NCI-H2081 treated with DMSO at 0.1 percent for 48 hours (cell line): Measurements from ENCODE around the gene MAP4K3.
"Not testable (repeated sequence)": the region's sequence is repeated elsewhere in the genome, so short reads cannot be mapped to it uniquely, and the experiment has no call there.

Experiments used
- DNase-seq: peaks from one replicate; lab custom pipeline; 2025; lab: John Stamatoyannopoulos, UW

MAP4K3 gene

GRCh38 chr2:39301352-39301751 lies 135.7 kb downstream of the MAP4K3 start:
- DNase-seq: no peak

DNA sequence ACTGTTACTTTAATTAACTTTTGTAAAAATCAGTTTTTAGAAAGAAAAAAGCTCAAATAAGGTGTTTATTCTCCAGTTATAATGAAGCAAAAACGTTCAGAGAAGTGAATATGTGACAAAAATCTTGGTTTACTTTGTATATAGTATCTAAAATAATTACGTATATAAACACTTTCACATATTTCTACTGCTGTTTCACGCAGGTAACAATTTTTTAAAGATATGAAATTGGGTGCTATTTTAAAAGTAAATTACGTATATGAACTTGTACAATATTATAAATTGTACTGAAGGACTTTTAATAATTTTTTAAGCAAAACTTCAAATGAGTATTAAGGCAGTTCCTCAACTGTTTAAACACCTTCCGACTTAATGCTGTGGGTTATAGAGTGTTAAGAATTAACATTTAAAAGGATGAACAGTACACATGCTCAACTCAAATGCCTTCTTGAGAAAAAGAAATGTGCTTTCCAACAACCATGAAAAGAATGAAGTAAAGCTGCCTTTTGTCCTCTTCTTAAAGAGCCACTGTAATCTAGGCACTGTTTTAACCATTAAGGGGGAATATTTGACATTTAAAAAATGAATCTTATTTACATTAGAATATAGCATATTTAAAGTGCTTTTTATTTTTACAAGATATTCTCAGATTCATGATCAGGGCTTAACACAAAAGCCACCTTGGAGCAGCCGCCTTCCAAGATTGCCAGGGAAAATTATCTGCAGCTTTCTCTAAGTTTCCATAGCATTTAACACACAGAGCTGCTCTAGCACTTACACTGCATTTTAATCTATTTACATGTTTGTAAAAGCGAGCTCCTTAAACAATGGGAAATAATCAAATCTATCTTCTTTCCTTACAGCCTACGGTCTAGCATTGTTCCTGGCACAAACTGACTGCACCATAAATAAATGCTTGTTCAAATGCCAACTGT lies 136.8 kb downstream of the MAP4K3 start:
- no peak for DNase-seq

DNA sequence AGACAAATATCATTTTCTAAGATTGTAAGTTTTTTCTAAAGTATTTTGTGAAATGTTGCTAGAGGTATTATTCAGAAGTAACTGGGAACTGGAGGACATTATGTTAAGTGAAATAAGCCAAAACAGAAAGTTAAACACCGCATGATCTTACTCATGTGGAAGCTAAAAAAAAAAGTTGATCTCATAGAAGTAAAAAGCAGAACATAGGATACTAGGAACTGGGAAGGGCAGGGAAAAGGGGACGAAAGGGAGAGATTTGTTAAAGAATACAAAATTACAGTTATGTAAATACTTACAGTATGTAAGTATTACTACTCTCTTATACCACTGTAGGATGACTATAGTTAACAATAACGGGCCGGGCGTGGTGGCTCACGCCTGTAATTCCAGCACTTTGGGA lies 146.7 kb downstream of the MAP4K3 start:
- no peak for DNase-seq

- no peak for DNase-seq
These were observed 147.5 kb downstream of the MAP4K3 start for GRCh38 chr2:39289609-39290008.

GRCh38 chr2:39283561-39283960 lies 153.5 kb downstream of the MAP4K3 start:
- no peak for DNase-seq

DNA sequence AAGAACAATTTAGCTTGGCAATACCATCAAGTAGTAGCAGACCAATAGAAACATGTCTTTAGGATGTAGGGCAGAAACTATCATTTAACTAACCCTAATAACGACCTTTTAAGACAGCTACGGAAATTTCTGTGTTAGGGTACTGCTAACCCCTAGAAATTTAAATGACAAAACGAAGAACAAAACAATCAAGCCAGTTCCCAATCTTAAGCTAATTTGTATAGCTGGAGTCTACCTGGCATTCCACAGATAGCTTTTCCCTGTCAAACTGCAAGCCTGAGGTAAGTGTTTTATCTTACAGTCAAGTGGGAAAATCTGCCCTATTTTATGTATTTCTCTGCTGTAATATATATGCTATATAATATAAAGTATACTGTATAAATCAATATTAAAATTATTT lies 155.7 kb downstream of the MAP4K3 start:
- no peak for DNase-seq

DNA sequence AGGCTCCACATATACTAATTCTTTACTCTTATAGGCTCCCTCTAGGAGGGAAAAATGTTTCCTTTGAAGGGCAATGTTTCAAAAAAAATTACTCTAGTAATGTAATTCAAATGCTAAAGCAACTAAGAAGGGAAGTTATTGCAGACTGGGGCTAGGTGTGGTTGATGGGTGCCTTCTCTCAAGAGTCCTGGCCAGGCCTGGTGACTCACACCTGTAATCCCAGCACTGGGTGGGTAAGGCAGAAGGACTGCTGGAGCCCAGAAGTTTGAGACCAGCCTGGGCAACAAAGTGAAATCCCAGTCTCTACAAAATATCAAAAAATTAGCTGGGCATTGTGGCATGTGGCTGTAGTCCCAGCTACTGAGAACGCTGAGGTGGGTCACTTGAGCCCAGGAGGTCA lies 162.1 kb downstream of the MAP4K3 start:
- no peak for DNase-seq

- no peak for DNase-seq
These were observed 167.1 kb downstream of the MAP4K3 start for GRCh38 chr2:39269941-39270340.

DNA sequence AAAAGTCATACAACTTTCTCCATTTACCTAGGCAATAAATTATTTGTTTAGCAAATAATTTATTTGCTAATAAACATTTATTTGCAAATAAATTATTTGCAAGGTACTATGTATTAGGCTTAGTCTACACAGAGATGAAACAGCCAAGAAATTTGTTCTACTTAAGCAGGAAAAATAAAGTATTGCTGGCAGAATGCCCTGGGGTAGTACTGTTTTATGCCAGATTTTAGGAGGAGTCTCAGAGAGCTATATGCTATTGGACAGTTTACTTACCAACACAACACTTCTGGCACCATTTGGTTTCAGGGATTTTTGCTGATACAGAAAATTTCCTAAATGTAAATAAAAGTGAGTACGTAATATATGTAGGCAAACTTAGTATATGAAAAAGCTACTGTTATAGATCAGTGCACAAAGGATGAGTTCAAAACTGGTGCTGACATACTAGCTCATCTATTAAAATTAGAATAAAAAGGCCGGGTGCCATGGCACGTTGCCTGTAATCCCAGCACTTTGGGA lies 170.1 kb downstream of the MAP4K3 start:
- DNase-seq: no peak

- no peak for DNase-seq
These were observed 170.8 kb downstream of the MAP4K3 start for GRCh38 chr2:39266139-39266805.

GRCh38 chr2:39265315-39265714 lies 171.8 kb downstream of the MAP4K3 start:
- peak; percentile 72 for DNase-seq

DNA sequence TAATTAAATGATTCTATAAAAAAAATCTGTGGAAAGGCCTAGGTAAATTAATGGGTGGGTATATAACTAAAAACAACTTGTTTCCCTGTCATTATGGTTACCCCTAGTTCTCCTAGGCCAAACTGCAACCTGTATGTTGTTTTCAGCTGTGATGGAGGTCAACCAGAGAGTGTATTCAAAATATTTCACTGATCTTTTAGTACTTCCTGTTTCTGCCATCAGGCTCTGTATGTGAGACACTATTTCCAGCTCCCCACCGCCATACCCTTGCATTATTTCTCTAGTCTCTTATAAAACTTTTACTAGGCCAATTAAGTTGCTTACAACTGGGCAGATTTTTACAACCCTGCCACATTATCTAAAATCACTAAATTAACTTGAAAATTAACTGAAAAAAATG lies 172.4 kb downstream of the MAP4K3 start:
- DNase-seq: no peak

- DNase-seq: no peak
These were observed 177.0 kb downstream of the MAP4K3 start for GRCh38 chr2:39260087-39260486.

- DNase-seq: no peak
These were observed 181.0 kb downstream of the MAP4K3 start for GRCh38 chr2:39256040-39256439.

GRCh38 chr2:39252888-39253518 lies 184.1 kb downstream of the MAP4K3 start:
- DNase-seq: no peak

DNA sequence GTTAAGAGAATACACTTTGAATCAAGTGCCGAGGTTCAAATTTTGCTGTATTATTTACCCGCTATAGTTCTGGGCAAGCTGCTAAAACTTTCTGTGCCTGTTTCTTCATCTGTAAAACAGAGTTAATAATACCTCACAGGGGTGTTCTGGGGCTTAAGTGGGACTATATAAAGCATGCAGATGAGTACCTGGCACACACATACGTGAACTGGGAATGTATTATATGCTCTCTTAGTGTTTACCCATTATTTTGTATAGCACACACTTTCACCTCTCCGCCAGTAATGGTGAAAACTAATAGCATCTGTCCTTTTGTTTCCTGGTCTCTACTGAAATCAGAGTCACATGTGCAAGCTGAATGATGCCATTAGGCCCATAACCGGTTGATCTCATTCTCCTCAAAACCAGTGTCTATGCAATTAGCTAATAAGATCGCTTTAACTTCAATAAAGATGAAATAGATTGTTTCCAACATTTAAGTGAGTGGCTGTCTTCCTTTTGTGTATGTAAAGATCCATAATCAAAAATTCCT lies 189.5 kb downstream of the MAP4K3 start:
- DNase-seq: peak; percentile 44

- DNase-seq: no peak
These were observed 190.6 kb downstream of the MAP4K3 start for GRCh38 chr2:39246382-39246980.

- DNase-seq: not testable (repeated sequence)
These were observed 192.0 kb downstream of the MAP4K3 start for GRCh38 chr2:39244963-39245625.

DNA sequence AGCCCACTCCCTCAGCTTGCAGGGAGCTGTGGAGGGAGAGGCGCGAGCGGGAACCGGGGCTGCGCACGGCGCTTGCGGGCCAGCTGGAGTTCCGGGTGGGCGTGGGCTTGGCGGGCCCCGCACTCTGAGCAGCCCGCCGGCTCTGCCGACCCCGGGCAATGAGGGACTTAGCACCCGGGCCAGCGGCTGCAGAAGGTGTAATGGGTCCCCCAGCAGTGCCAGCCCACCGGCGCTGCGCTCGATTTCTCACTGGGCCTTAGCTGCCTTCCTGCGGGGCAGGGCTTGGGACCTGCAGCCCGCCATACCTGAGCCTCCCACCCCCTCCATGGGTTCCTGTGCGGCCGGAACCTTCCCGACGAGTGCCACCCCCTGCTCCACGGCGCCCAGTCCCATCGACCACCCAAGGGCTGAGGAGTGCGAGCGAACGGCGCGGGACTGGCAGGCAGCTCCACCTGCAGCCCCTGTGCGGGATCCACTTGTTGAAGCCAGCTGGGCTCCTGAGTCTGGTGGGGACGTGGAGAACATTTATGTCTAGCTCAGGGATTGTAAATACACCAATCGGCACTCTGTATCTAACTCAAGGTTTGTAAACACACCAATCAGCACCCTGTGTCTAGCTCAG lies 192.7 kb downstream of the MAP4K3 start:
- DNase-seq: not testable (repeated sequence)

DNA sequence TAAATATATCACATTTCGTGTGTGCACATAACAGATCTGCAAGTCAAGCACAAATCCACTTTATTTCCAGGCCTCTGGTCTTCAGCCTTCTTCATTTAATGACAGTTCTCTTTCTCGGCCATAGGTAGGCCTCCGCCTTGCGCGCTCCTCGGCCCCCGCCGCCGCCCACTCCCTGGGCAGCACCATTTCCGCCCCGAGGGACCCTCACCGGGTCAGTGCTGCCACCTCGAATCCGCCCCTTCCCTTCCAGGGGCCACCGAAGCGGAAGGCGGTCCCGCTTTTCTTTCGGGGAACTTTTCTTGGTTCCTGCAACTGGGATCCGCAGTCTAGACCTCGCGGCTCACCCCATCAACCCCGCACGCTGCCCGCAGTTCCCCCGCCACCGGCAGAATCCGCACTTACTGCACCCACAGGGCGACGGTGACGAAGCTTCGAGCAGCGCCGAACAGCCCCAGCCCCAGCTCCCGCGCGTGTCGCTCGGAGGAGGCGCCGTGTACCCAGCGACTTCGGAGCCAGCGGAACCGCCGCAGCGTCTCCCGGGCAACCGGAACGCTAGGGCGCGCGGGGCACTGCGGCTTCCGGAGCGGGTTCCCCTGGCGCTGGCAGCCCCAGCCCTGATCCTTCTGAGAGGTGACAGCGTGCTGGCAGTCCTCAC lies 193.5 kb downstream of the MAP4K3 start, which contains the start of gene CDKL4:
CDKL4 (minus strand) TSS at position 502 of the 655 bp plus-strand sequence.
- no peak for DNase-seq
